ENCODE measurements around the gene CGNL1. TPM values are rescaled to one million over a fixed set of nuclear protein-coding genes. Genes with fewer than 3 reads are reported as not detected.

The CGNL1 gene
- total RNA-seq, 1 donor from 2014 or later: 7.1 TPM

DNA sequence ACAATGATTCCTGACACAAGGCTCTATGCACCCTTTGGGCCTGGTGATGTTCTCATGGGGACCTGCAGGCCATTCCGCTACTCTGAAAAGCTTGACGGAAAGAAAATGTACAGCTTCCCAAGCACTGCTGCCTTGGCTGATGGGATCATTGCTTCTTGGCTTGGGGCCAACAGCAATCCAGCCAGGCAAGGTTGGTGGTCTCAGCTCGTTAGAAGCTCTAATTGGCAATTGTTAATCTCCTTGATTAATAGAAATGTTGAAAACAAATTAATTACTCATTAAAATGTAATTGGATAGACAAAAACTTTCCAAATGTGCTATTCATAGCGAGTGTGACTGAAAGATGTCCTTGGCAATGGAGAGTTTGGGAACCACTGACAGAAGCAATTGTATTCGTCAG lies 199.1 kb downstream of the CGNL1 start:
- Mint-ChIP-seq H3K27me3 (ENCODE audit: low read depth) (peaks cover 23% of the 10 kb centered on the region), H3K4me3 (ENCODE audit: unreplicated experiment) (no peak overlapping the region), H3K36me3 (ENCODE audit: low read depth) (no peaks in the 10 kb centered on the region), H3K4me1 (ENCODE audit: low read depth) (peaks cover 7% of the 10 kb centered on the region), H3K9me3 (ENCODE audit: low read depth) (no peaks in the 10 kb centered on the region), H3K27ac (ENCODE audit: unreplicated experiment) (no peak overlapping the region)
- DNase-seq (ENCODE audit: low spot score): no peak
- TF ChIP-seq, protein P1, sequence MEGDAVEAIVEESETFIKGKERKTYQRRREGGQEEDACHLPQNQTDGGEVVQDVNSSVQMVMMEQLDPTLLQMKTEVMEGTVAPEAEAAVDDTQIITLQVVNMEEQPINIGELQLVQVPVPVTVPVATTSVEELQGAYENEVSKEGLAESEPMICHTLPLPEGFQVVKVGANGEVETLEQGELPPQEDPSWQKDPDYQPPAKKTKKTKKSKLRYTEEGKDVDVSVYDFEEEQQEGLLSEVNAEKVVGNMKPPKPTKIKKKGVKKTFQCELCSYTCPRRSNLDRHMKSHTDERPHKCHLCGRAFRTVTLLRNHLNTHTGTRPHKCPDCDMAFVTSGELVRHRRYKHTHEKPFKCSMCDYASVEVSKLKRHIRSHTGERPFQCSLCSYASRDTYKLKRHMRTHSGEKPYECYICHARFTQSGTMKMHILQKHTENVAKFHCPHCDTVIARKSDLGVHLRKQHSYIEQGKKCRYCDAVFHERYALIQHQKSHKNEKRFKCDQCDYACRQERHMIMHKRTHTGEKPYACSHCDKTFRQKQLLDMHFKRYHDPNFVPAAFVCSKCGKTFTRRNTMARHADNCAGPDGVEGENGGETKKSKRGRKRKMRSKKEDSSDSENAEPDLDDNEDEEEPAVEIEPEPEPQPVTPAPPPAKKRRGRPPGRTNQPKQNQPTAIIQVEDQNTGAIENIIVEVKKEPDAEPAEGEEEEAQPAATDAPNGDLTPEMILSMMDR (IDR thresholded peaks at IDR 0.05): no peak

DNA sequence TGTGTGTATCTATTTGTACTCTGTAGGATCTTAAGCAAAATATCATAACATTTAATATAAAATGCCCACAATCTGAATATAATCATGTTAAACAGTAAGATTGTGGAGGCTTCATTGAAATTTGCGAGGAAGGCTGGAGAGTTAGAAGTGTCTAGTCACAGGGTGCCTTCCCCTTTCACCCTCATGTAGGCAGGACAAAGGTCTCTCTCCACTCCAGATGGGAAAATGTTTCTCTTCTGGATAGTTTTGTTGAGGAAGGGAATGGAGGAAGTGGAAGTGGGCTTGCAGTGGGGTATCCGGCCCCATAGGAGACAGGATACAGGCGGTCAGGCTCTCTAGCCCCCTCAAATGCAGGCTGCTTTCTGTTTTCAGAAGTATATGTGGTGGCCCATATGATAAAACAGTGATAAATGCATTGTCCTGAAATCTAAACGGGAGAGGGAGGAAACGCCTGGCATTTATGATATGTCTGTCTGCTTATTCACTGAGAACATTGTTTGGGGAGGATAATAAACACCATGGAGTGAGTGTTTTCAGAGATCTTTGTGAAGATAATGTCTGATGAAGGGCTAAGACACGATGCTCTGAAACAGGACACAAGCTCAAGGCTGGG lies 202.1 kb downstream of the CGNL1 start:
- DNase-seq (ENCODE audit: low spot score): no peak
- Mint-ChIP-seq H3K27ac (ENCODE audit: unreplicated experiment) (no peak overlapping the region), H3K4me1 (ENCODE audit: low read depth) (no peaks in the 10 kb centered on the region), H3K9me3 (ENCODE audit: low read depth) (peaks cover 7% of the 10 kb centered on the region), H3K36me3 (ENCODE audit: low read depth) (peaks cover 4% of the 10 kb centered on the region), H3K27me3 (ENCODE audit: low read depth) (peaks cover 40% of the 10 kb centered on the region), H3K4me3 (ENCODE audit: unreplicated experiment) (no peak overlapping the region)
- TF ChIP-seq, protein P1 (IDR thresholded peaks at IDR 0.05): no peak

DNA sequence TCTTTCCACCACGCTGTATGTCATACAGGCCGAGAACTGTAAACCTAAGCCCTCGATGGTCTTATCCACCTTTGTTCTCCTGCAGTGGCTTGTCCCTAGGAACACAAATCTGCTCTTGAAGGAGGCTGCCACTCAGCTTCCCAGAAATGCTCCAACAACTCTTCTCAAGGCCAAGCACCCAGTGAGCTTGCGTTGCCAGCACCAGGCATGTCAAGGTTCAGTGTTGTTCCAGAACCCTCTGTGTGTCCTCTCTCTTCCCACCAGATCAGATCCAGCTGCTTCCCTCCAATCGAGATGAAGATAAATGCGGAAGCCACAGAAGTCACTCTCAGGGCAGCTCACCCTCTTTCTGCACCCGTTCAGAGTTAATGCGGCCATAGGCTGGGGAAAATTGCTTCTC lies 204.1 kb downstream of the CGNL1 start:
- TF ChIP-seq, protein P1 (IDR thresholded peaks at IDR 0.05): no peak
- Mint-ChIP-seq H3K27me3 (ENCODE audit: low read depth) (peaks cover 45% of the 10 kb centered on the region), H3K36me3 (ENCODE audit: low read depth) (peaks cover 5% of the 10 kb centered on the region), H3K27ac (ENCODE audit: unreplicated experiment) (no peak overlapping the region), H3K9me3 (ENCODE audit: low read depth) (peaks cover 13% of the 10 kb centered on the region), H3K4me3 (ENCODE audit: unreplicated experiment) (no peak overlapping the region), H3K4me1 (ENCODE audit: low read depth) (no peaks in the 10 kb centered on the region)
- no peak for DNase-seq (ENCODE audit: low spot score)

DNA sequence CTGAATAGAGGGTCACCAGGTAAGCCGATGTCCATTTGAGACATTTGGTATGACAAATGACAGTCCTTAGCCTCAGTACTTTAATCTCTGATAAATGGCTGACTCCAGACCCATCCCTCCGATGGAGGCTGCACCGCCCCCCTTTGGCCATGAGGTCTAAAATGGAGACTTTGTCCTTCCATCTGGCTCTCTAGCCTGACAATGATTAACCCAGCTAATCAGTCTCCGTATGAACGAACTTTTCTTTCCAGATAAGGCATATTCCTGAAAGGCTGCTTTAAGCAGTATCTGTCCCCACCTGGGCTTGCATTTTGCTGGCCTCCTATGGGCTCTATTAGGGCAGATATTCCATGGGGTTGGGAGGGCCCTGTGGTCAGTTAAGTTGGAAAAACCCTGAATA lies 204.6 kb downstream of the CGNL1 start:
- H3K4me1 Mint-ChIP-seq (ENCODE audit: low read depth): no peaks in the 10 kb centered on the region
- H3K27ac Mint-ChIP-seq (ENCODE audit: unreplicated experiment): no peak overlapping the region
- H3K36me3 Mint-ChIP-seq (ENCODE audit: low read depth): peaks cover 5% of the 10 kb centered on the region
- TF ChIP-seq, protein P1 (IDR thresholded peaks at IDR 0.05): no peak
- peaks cover 45% of the 10 kb centered on the region for H3K27me3 Mint-ChIP-seq (ENCODE audit: low read depth)
- no peak overlapping the region for H3K4me3 Mint-ChIP-seq (ENCODE audit: unreplicated experiment)
- H3K9me3 Mint-ChIP-seq (ENCODE audit: low read depth): peaks cover 13% of the 10 kb centered on the region
- no peak for DNase-seq (ENCODE audit: low spot score)

DNA sequence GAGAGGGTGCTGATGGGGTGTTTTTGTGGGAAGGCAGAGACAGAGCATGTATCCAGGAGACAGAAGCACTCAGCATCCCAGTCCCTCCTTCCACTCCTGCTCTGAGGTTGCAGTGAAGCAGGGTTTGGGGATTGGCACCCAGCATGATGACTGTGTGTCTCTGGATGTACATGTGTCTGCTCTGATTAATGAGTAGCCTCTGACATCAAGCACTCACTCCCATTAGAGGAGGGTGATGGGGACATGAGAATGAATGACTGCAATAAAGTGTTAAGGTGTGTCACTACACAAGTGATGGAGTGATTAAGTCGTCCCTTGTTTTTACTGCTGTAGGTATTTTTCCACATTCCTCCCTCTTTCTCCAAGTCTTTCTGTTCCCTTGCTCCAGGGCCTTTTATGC lies 205.8 kb downstream of the CGNL1 start:
- Mint-ChIP-seq H3K27me3 (ENCODE audit: low read depth) (peaks cover 43% of the 10 kb centered on the region), H3K27ac (ENCODE audit: unreplicated experiment) (no peak overlapping the region), H3K36me3 (ENCODE audit: low read depth) (peaks cover 5% of the 10 kb centered on the region), H3K9me3 (ENCODE audit: low read depth) (peaks cover 13% of the 10 kb centered on the region), H3K4me3 (ENCODE audit: unreplicated experiment) (no peak overlapping the region), H3K4me1 (ENCODE audit: low read depth) (peaks cover 2% of the 10 kb centered on the region)
- no peak for DNase-seq (ENCODE audit: low spot score)
- TF ChIP-seq, protein P1 (IDR thresholded peaks at IDR 0.05): no peak

Data from chondrocyte (in vitro differentiated cells).